ENCODE data around the gene CCDC66. TPM values are rescaled to one million over a fixed set of nuclear protein-coding genes. Genes with fewer than 3 reads are reported as not detected.

CCDC66 gene
- 10 to 100 TPM in 1 of 4 donors, 1 to 10 TPM in 3; 7.9 to 14.5 (median 9.3) TPM for total RNA-seq

DNA sequence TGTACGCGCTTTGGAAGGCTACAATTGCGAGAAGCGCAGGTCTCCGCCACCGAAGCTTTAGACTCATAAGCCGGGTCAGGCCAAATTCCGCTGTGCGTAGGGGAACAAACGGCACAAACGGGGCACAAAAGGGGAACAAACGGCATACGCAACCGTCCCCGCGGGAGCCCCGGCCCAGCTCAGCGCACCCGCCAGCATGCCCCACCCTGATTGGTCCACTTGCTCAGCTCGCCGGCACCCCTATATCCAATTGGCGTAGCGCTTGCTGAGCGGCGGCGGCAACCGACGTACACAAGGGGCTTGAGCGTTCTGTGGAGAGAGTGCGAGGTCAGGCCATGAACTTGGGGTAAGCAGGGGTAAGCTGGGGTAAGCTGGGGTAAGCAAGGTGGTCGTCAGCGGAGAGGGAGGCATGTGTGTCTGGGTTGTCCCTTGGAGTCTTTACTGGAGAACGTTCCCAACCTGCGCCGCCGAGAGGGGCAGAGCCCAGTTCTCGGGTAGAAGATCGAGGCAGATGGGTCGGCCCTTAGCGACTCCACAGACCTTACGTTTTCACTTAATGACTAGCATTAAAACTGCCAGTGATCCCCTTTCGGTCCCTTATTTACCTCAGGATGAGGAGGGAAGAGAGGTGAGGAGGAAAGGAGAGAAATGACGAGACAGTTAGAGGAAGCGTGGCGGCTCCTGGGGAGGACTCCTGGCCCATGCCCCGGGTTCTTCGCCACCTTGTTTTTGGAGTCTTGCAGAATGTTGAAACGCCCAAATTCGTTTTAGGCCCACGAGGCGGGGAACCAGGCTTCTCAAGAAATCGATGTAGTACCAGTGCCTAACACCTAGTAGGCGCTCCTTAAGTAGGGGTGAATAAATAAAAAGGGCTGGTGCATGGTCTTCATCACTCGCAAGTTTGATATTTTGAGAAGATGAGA is at the start of gene CCDC66:
Gene CCDC66, plus strand, starts transcription at position 268 of the 923 bp plus-strand sequence. Its CDS starts 68 bp downstream, at position 336.
- peak within 1 kb of the TSS; percentile 60 to 87 (median 83) for H3K4me3 ChIP-seq
- peak; percentile 98 to 99 for ATAC-seq
- H3K9me3 ChIP-seq: no peaks in the 10 kb centered on the region
- in situ Hi-C loops (cut with MboI; ENCODE audit: low sequenced_read_pairs in 4 of 4) (no loop called here), intact Hi-C loops (cut with DNase I; ENCODE audit: low total_unique reads) (loop anchor here (2.0 to 5.0 kb wide), 2 partner anchors 126 to 240 kb away; partner anchors contain the start of gene TASOR)
- peaks cover 10 to 12% of the 10 kb centered on the region in 2 donors for H3K4me1 ChIP-seq
- DNase-seq: peak; percentile 95
- TF ChIP-seq CTCF (IDR thresholded peaks at IDR 0.05 in 4 of 5, conservative IDR thresholded peaks at IDR 0.05 in 1 of 5) (peak; percentile 51 to 74 (median 57)), POLR2A (IDR thresholded peaks at IDR 0.05) (peak; percentile 77 to 78)
- H3K27me3 ChIP-seq: no peaks in the 10 kb centered on the region
- H3K27ac ChIP-seq: peak within 1 kb of the TSS; percentile 82 to 91 (median 89)
- H3K36me3 ChIP-seq: peaks cover 0 to 18% of the 10 kb centered on the region in 2 donors

- Histone ChIP-seq H3K4me3 (no peak overlapping the region), H3K27me3 (no peaks in the 10 kb centered on the region), H3K4me1 (no peaks in the 10 kb centered on the region), H3K36me3 (no peaks in the 10 kb centered on the region), H3K27ac (no peak overlapping the region), H3K9me3 (no peaks in the 10 kb centered on the region)
- ATAC-seq (no peak), DNase-seq (no peak)
- in situ Hi-C loops (cut with MboI; ENCODE audit: low sequenced_read_pairs in 4 of 4): no loop called here
- TF ChIP-seq CTCF (IDR thresholded peaks at IDR 0.05 in 4 of 5, conservative IDR thresholded peaks at IDR 0.05 in 1 of 5) (no peak), POLR2A (IDR thresholded peaks at IDR 0.05) (no peak)
- intact Hi-C loops (cut with DNase I; ENCODE audit: low total_unique reads): no loop called here
Measured at GRCh38 chr3:56519641-56520040, 37.3 kb upstream of the CCDC66 start.

DNA sequence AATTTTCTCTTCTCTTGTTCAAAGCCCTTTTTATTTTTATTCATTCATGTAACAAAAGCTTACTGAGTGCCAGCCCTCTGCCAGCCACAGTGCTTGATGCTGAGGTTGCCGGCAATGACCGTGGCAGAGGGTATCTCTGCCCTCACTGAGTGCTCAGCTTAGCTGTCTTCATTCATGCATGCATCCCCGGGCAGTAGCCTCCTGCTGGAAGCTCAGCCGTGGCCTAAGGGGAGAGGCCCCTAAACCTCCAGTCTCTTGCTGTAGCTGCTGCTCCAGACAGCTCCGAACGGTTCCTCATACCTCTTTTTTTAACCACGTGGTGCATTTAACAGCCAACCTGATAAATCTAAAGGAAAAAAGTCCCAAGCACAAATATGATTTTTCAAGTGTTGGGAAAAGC is 34.6 kb upstream of the CCDC66 start:
- H3K27me3 ChIP-seq: no peaks in the 10 kb centered on the region
- no peak overlapping the region for H3K27ac ChIP-seq
- DNase-seq: no peak
- no peak overlapping the region for H3K4me3 ChIP-seq
- no peak for ATAC-seq
- in situ Hi-C loops (cut with MboI; ENCODE audit: low sequenced_read_pairs in 4 of 4): no loop called here
- H3K4me1 ChIP-seq: no peaks in the 10 kb centered on the region
- intact Hi-C loops (cut with DNase I; ENCODE audit: low total_unique reads): no loop called here
- TF ChIP-seq POLR2A (IDR thresholded peaks at IDR 0.05) (no peak), CTCF (IDR thresholded peaks at IDR 0.05 in 4 of 5, conservative IDR thresholded peaks at IDR 0.05 in 1 of 5) (no peak)
- H3K36me3 ChIP-seq: no peaks in the 10 kb centered on the region
- no peaks in the 10 kb centered on the region for H3K9me3 ChIP-seq

GRCh38 chr3:56525291-56525690 is 31.7 kb upstream of the CCDC66 start:
- no peak overlapping the region for H3K27ac ChIP-seq
- TF ChIP-seq CTCF (IDR thresholded peaks at IDR 0.05 in 4 of 5, conservative IDR thresholded peaks at IDR 0.05 in 1 of 5) (no peak), POLR2A (IDR thresholded peaks at IDR 0.05) (no peak)
- no peaks in the 10 kb centered on the region for H3K9me3 ChIP-seq
- no peak overlapping the region for H3K4me3 ChIP-seq
- no peak for DNase-seq
- no peaks in the 10 kb centered on the region for H3K27me3 ChIP-seq
- in situ Hi-C loops (cut with MboI; ENCODE audit: low sequenced_read_pairs in 4 of 4): no loop called here
- no peak for ATAC-seq
- no peaks in the 10 kb centered on the region for H3K36me3 ChIP-seq
- intact Hi-C loops (cut with DNase I; ENCODE audit: low total_unique reads): no loop called here
- no peaks in the 10 kb centered on the region for H3K4me1 ChIP-seq
